Measurements from ENCODE around the gene PPP3R2.
"Not testable (repeated sequence)": the region's sequence is repeated elsewhere in the genome, so short reads cannot be mapped to it uniquely, and the experiment has no call there.

Gene PPP3R2

GRCh38 chr9:101587332-101588043 is 7.3 kb downstream of the PPP3R2 start:
- DNase-seq = no peak

- DNase-seq = no peak
These were observed 8.1 kb downstream of the PPP3R2 start for GRCh38 chr9:101586651-101587050.

DNA sequence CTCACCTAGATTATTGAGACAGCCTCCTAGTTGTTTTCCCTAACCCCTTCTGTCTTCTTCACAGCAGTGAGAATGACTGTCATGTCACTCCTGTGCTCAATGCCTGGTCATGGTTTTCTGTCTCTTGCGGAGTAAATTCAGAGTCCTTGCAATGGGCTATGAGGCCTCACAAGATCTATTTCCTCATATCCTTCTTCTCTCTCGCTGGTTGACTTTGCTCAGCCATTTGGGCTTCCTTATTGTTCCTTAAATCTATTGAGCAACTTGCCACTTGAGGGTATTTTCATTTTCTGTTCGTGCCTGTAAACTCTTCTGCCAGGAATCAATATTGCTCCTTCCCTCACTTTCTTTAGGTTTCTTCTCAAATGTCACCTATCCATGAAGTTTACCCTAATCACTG is 9.0 kb downstream of the PPP3R2 start:
- no peak for DNase-seq

- DNase-seq = no peak
These were observed 12.2 kb downstream of the PPP3R2 start for GRCh38 chr9:101582553-101582952.

GRCh38 chr9:101579711-101580545 is 14.8 kb downstream of the PPP3R2 start:
- DNase-seq = no peak

GRCh38 chr9:101578378-101578777 is 16.4 kb downstream of the PPP3R2 start:
- DNase-seq = no peak

GRCh38 chr9:101574731-101575333 is 19.9 kb downstream of the PPP3R2 start:
- DNase-seq = no peak

- no peak for DNase-seq
These were observed 22.5 kb downstream of the PPP3R2 start for GRCh38 chr9:101572316-101572715.

GRCh38 chr9:101571114-101571513 is 23.7 kb downstream of the PPP3R2 start:
- no peak for DNase-seq

GRCh38 chr9:101569741-101570501 is 24.8 kb downstream of the PPP3R2 start:
- no peak for DNase-seq

GRCh38 chr9:101567725-101568350 is 26.9 kb downstream of the PPP3R2 start:
- DNase-seq = no peak

GRCh38 chr9:101566904-101567724 is 27.7 kb downstream of the PPP3R2 start:
- peak; percentile 3 for DNase-seq

- DNase-seq = no peak
These were observed 30.5 kb downstream of the PPP3R2 start for GRCh38 chr9:101564252-101564651.

DNA sequence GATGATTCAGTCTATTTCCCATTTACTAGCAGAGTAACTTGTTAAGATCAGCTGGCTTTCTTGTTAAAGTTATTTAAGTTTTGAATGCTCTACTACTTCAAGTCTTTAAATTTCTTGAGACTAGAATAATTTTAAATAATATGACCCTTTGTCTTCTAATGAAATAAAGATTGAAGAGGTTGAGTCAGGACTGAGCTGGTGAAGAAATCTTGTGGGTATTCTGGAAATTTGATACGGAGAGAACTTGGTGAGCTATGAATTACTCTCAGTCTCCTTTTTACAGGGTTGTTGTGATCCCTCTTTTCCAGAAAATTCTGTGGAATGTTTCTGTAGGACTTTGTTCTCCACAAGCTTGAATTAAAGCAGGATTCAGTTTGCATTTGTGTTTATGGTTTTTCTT is 31.8 kb downstream of the PPP3R2 start:
- no peak for DNase-seq

DNA sequence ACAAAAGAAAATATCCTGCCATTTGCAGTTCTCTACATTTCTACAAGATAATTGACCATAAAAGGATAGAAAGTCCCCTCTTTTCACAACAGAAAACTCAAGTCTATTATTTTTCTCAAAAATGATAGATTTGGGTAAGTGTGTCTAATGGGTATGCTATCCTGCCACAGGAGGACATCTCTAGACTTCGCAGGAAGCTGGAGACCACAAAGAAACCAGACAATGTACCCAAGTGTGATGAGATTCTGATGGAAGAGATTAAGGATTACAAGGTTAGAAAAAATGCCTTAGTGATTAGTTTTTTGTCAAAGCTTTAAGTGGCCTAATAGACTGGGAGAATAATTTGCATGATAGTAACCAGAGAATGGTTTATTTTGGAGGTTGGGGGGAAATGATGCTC is 33.0 kb downstream of the PPP3R2 start:
- DNase-seq = no peak

DNA sequence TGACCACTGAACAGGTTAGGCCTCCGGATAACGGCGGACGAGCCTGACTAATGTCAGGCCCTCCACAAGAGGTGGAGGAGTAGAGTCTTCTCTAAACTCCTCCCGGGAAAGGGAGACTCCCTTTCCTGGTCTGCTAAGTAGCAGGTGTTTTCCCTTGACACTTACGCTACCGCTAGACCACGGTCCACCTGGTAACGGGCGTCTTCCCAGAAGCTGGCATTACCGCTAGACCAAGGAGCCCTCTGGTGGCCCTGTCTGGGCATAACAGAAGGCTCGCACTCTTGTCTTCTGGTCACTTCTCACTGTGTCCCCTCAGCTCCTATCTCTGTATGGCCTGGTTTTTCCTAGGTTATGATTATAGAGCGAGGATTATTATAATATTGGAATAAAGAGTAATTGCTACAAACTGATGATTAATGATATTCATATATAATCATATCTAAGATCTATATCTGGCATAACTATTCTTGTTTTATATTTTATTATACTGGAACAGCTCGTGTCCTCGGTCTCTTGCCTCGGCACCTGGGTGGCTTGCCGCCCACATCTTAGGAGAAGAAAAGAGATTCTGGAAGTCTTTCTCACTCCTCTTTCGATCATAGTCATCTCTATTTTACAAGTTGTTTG is 45.2 kb downstream of the PPP3R2 start:
- DNase-seq = not testable (repeated sequence)

- no peak for DNase-seq
These were observed 51.6 kb downstream of the PPP3R2 start for GRCh38 chr9:101543098-101543735.
